ENCODE measurements around the gene CYP4F11. TPM values are rescaled to one million over a fixed set of nuclear protein-coding genes. Genes with fewer than 3 reads are reported as not detected.
"Not testable (repeated sequence)": the region's sequence is repeated elsewhere in the genome, so short reads cannot be mapped to it uniquely, and the experiment has no call there.

The CYP4F11 gene
- total RNA-seq, 2 experiments from 2014 or later, result not detected

GRCh38 chr19:15913384-15913783 lies 20.9 kb downstream of the CYP4F11 start:
- H3K4me3 Mint-ChIP-seq, result no peak overlapping the region
- no peak overlapping the region for H3K27ac Mint-ChIP-seq
- DNase-seq, result no peak
- intact Hi-C loops (cut with micrococcal nuclease), result no loop called here
- H3K4me1 Mint-ChIP-seq (ENCODE audit: low read depth), result peaks cover 2% of the 10 kb centered on the region
- H3K36me3 Mint-ChIP-seq (ENCODE audit: low read depth), result peaks cover 1% of the 10 kb centered on the region
- CTCF ChIA-PET, result no interaction called here
- H3K27me3 Mint-ChIP-seq (ENCODE audit: low read depth), result peaks cover 60% of the 10 kb centered on the region
- peaks cover 4% of the 10 kb centered on the region for H3K9me3 Mint-ChIP-seq

- peaks cover 48% of the 10 kb centered on the region for H3K27me3 Mint-ChIP-seq (ENCODE audit: low read depth)
- no peak overlapping the region for H3K4me3 Mint-ChIP-seq
- H3K27ac Mint-ChIP-seq, result no peak overlapping the region
- peaks cover 2% of the 10 kb centered on the region for H3K4me1 Mint-ChIP-seq (ENCODE audit: low read depth)
- H3K36me3 Mint-ChIP-seq (ENCODE audit: low read depth), result peaks cover 1% of the 10 kb centered on the region
- H3K9me3 Mint-ChIP-seq, result peaks cover 4% of the 10 kb centered on the region
- CTCF ChIA-PET, result no interaction called here
- intact Hi-C loops (cut with micrococcal nuclease), result no loop called here
- DNase-seq, result no peak
Observed at GRCh38 chr19:15911599-15912235, 22.6 kb downstream of the CYP4F11 start.

GRCh38 chr19:15905026-15905425 lies 29.3 kb downstream of the CYP4F11 start:
- no peaks in the 10 kb centered on the region for H3K36me3 Mint-ChIP-seq (ENCODE audit: low read depth)
- peaks cover 24% of the 10 kb centered on the region for H3K27me3 Mint-ChIP-seq (ENCODE audit: low read depth)
- no peak overlapping the region for H3K27ac Mint-ChIP-seq
- no peaks in the 10 kb centered on the region for H3K9me3 Mint-ChIP-seq
- CTCF ChIA-PET, result no interaction called here
- H3K4me3 Mint-ChIP-seq, result no peak overlapping the region
- no peak for DNase-seq
- peaks cover 5% of the 10 kb centered on the region for H3K4me1 Mint-ChIP-seq (ENCODE audit: low read depth)
- intact Hi-C loops (cut with micrococcal nuclease), result no loop called here

GRCh38 chr19:15902898-15903297 lies 31.4 kb downstream of the CYP4F11 start:
- DNase-seq; H3K9me3 Mint-ChIP-seq; H3K36me3 Mint-ChIP-seq (ENCODE audit: low read depth); H3K4me3 Mint-ChIP-seq; H3K4me1 Mint-ChIP-seq (ENCODE audit: low read depth); intact Hi-C loops (cut with micrococcal nuclease); CTCF ChIA-PET; H3K27ac Mint-ChIP-seq: not testable (repeated sequence)
- H3K27me3 Mint-ChIP-seq (ENCODE audit: low read depth), result peaks cover 26% of the 10 kb centered on the region

- no peaks in the 10 kb centered on the region for H3K9me3 Mint-ChIP-seq
- DNase-seq, result no peak
- peaks cover 5% of the 10 kb centered on the region for H3K4me1 Mint-ChIP-seq (ENCODE audit: low read depth)
- CTCF ChIA-PET, result no interaction called here
- intact Hi-C loops (cut with micrococcal nuclease), result no loop called here
- no peak overlapping the region for H3K4me3 Mint-ChIP-seq
- H3K36me3 Mint-ChIP-seq (ENCODE audit: low read depth), result no peaks in the 10 kb centered on the region
- H3K27ac Mint-ChIP-seq, result no peak overlapping the region
- peaks cover 26% of the 10 kb centered on the region for H3K27me3 Mint-ChIP-seq (ENCODE audit: low read depth)
Observed at GRCh38 chr19:15902254-15902653, 32.1 kb downstream of the CYP4F11 start.

GRCh38 chr19:15900504-15900903 lies 33.8 kb downstream of the CYP4F11 start:
- CTCF ChIA-PET, result interaction anchor here (1.2 kb wide), 1 partner anchor 81 kb away, joined by 3 read pairs; no protein-coding TSS in a partner anchor
- intact Hi-C loops (cut with micrococcal nuclease), result no loop called here
- H3K27ac Mint-ChIP-seq, result no peak overlapping the region
- peak overlapping the region; percentile 59 for H3K4me3 Mint-ChIP-seq
- H3K4me1 Mint-ChIP-seq (ENCODE audit: low read depth), result peaks cover 5% of the 10 kb centered on the region
- DNase-seq, result no peak
- peaks cover 26% of the 10 kb centered on the region for H3K27me3 Mint-ChIP-seq (ENCODE audit: low read depth)
- H3K9me3 Mint-ChIP-seq, result no peaks in the 10 kb centered on the region
- no peaks in the 10 kb centered on the region for H3K36me3 Mint-ChIP-seq (ENCODE audit: low read depth)

GRCh38 chr19:15900032-15900431 lies 34.3 kb downstream of the CYP4F11 start:
- H3K9me3 Mint-ChIP-seq, result not testable (repeated sequence)

GRCh38 chr19:15899561-15899960 lies 34.8 kb downstream of the CYP4F11 start:
- H3K9me3 Mint-ChIP-seq; H3K27ac Mint-ChIP-seq; H3K4me3 Mint-ChIP-seq; intact Hi-C loops (cut with micrococcal nuclease); DNase-seq; H3K4me1 Mint-ChIP-seq (ENCODE audit: low read depth); H3K36me3 Mint-ChIP-seq (ENCODE audit: low read depth); CTCF ChIA-PET: not testable (repeated sequence)
- H3K27me3 Mint-ChIP-seq (ENCODE audit: low read depth), result peaks cover 23% of the 10 kb centered on the region

More at GRCh38 chr19:15900032-15900431, 34.3 kb downstream of the CYP4F11 start:
- H3K4me3 Mint-ChIP-seq, result peak overlapping the region; percentile 59
- H3K27me3 Mint-ChIP-seq (ENCODE audit: low read depth), result peaks cover 26% of the 10 kb centered on the region
- CTCF ChIA-PET, result interaction anchor here (1.2 kb wide), 1 partner anchor 80 kb away, joined by 3 read pairs; no protein-coding TSS in a partner anchor
- H3K4me1 Mint-ChIP-seq (ENCODE audit: low read depth); H3K36me3 Mint-ChIP-seq (ENCODE audit: low read depth); H3K27ac Mint-ChIP-seq; DNase-seq; intact Hi-C loops (cut with micrococcal nuclease): not testable (repeated sequence)

GRCh38 chr19:15897738-15898276 lies 36.5 kb downstream of the CYP4F11 start, which contains the start of gene CYP4F2:
TSS of gene CYP4F2 (minus strand) at chr19:15898074. CDS start at chr19:15897611, 463 bp downstream.
- no peaks in the 10 kb centered on the region for H3K36me3 Mint-ChIP-seq (ENCODE audit: low read depth)
- peaks cover 5% of the 10 kb centered on the region for H3K4me1 Mint-ChIP-seq (ENCODE audit: low read depth)
- peaks cover 23% of the 10 kb centered on the region for H3K27me3 Mint-ChIP-seq (ENCODE audit: low read depth)

GRCh38 chr19:15897026-15897737 lies 37.1 kb downstream of the CYP4F11 start:
- H3K4me1 Mint-ChIP-seq (ENCODE audit: low read depth), result peaks cover 5% of the 10 kb centered on the region
- no peak for DNase-seq
- H3K4me3 Mint-ChIP-seq, result no peak overlapping the region
- no peaks in the 10 kb centered on the region for H3K36me3 Mint-ChIP-seq (ENCODE audit: low read depth)
- peaks cover 20% of the 10 kb centered on the region for H3K27me3 Mint-ChIP-seq (ENCODE audit: low read depth)
- intact Hi-C loops (cut with micrococcal nuclease), result no loop called here
- H3K9me3 Mint-ChIP-seq, result no peaks in the 10 kb centered on the region
- CTCF ChIA-PET, result no interaction called here
- H3K27ac Mint-ChIP-seq, result no peak overlapping the region

More at GRCh38 chr19:15897738-15898276, 36.5 kb downstream of the CYP4F11 start, which contains the start of gene CYP4F2:
- no peak for DNase-seq
- Mint-ChIP-seq H3K4me3 (no peak within 1 kb of the TSS), H3K27ac (no peak within 1 kb of the TSS), H3K9me3 (no peaks in the 10 kb centered on the region)
- intact Hi-C loops (cut with micrococcal nuclease), result no loop called here
- CTCF ChIA-PET, result interaction anchor here (0.6 kb wide), 1 partner anchor 802 kb away, joined by 5 read pairs; no protein-coding TSS in a partner anchor

- intact Hi-C loops (cut with micrococcal nuclease), result no loop called here
- no peak overlapping the region for H3K4me3 Mint-ChIP-seq
- H3K36me3 Mint-ChIP-seq (ENCODE audit: low read depth), result no peaks in the 10 kb centered on the region
- H3K4me1 Mint-ChIP-seq (ENCODE audit: low read depth), result peaks cover 5% of the 10 kb centered on the region
- no peak for DNase-seq
- CTCF ChIA-PET, result no interaction called here
- no peak overlapping the region for H3K27ac Mint-ChIP-seq
- H3K27me3 Mint-ChIP-seq (ENCODE audit: low read depth), result peaks cover 16% of the 10 kb centered on the region
- no peaks in the 10 kb centered on the region for H3K9me3 Mint-ChIP-seq
Observed at GRCh38 chr19:15895876-15896430, 38.4 kb downstream of the CYP4F11 start.

GRCh38 chr19:15894359-15894758 lies 40.0 kb downstream of the CYP4F11 start:
- intact Hi-C loops (cut with micrococcal nuclease), result no loop called here
- Mint-ChIP-seq H3K4me3 (no peak overlapping the region), H3K4me1 (ENCODE audit: low read depth) (no peaks in the 10 kb centered on the region), H3K27ac (no peak overlapping the region), H3K36me3 (ENCODE audit: low read depth) (no peaks in the 10 kb centered on the region), H3K27me3 (ENCODE audit: low read depth) (peaks cover 11% of the 10 kb centered on the region), H3K9me3 (no peaks in the 10 kb centered on the region)
- DNase-seq, result no peak
- CTCF ChIA-PET, result no interaction called here

All from activated naive CD4-positive, alpha-beta T cell treated with anti-CD3 and anti-CD28 coated beads for 36 hours (primary cell).